Osteocyte (in vitro differentiated cells): ENCODE measurements around the gene C1orf210. TPM values are rescaled to one million over a fixed set of nuclear protein-coding genes. Genes with fewer than 3 reads are reported as not detected.

Experiments
- DNase-seq: peaks from one replicate; pipeline ENCODE4 v3.0.0; 2021; ENCODE audit warnings: mixed read lengths; ENCODE audit not compliant: unreplicated experiment; ENCODE audit errors: extremely low spot score
- H3K27ac Mint-ChIP-seq: one replicate; pipeline ENCODE4 v1.8.0; 2021; ENCODE audit warnings: mild to moderate bottlenecking, mixed read lengths; ENCODE audit not compliant: unreplicated experiment
- H3K27me3 Mint-ChIP-seq: one replicate; pipeline ENCODE4 v1.8.0; 2021; ENCODE audit warnings: mixed read lengths; ENCODE audit not compliant: unreplicated experiment
- H3K36me3 Mint-ChIP-seq: one replicate; pipeline ENCODE4 v1.8.0; 2021; ENCODE audit warnings: mixed read lengths; ENCODE audit not compliant: unreplicated experiment
- H3K4me1 Mint-ChIP-seq: one replicate; pipeline ENCODE4 v1.8.0; 2021; ENCODE audit warnings: mixed read lengths; ENCODE audit not compliant: unreplicated experiment
- H3K4me3 Mint-ChIP-seq: one replicate; pipeline ENCODE4 v1.8.0; 2021; ENCODE audit warnings: mild to moderate bottlenecking, moderate library complexity, mixed read lengths; ENCODE audit not compliant: unreplicated experiment
- H3K9me3 Mint-ChIP-seq: one replicate; pipeline ENCODE4 v1.8.0; 2021; ENCODE audit warnings: mixed read lengths; ENCODE audit not compliant: unreplicated experiment
- total RNA-seq: library from RNA; stranded (reverse); gene quantifications from 2 replicates; pipeline ENCODE4 v1.2.1, GENCODE V29; 2021
- TF ChIP-seq, protein P1 (sequence below): fragments of 200-600 bp; sonication (generic); IDR thresholded peaks from 2 replicates; pipeline ENCODE4 v1.5.0; 2021; ENCODE audit warnings: antibody characterized with exemption, mild to moderate bottlenecking, moderate library complexity

The C1orf210 gene
- total RNA-seq, 1 donor from 2014 or later, result not detected

DNA sequence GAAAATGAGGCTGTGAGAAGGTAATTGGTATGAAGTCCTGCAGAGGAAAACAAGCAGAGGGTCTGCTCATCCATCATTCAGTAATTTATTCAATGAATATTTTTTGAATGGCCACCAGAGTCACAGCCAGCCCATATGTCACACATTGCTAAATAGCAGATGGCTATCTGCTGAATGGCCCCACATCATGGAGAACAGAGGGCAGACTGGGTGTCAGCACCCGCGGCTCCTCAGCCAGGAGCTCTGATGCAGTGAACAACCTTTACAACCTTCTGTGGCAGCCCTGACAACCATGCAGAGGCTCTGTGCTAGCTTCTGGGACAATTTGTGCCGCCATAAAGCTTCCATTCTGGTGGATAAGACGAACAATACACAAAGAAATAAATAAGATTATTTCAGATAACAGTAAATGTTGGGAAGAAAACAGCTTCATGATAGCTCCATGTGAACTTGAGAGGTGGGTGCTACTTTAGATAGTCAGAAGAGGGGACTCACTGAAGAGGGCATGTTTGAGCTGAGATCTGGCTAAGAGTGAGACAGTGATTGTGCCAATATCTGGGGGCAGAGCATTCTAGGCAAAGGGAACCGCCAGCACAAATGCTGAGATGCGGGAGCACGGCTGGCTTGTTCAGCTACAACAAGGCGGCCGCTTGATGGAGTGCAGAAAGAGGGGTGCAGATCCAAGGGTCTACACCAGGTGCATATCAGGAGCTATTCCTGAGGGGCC is 2.8 kb upstream of the C1orf210 start:
- DNase-seq, result no peak
- H3K4me3 Mint-ChIP-seq, result no peak overlapping the region
- H3K36me3 Mint-ChIP-seq, result no peaks in the 10 kb centered on the region
- no peak overlapping the region for H3K27ac Mint-ChIP-seq
- H3K9me3 Mint-ChIP-seq, result no peaks in the 10 kb centered on the region
- peaks cover 15% of the 10 kb centered on the region for H3K27me3 Mint-ChIP-seq
- H3K4me1 Mint-ChIP-seq, result peaks cover 3% of the 10 kb centered on the region
- TF ChIP-seq, protein P1, sequence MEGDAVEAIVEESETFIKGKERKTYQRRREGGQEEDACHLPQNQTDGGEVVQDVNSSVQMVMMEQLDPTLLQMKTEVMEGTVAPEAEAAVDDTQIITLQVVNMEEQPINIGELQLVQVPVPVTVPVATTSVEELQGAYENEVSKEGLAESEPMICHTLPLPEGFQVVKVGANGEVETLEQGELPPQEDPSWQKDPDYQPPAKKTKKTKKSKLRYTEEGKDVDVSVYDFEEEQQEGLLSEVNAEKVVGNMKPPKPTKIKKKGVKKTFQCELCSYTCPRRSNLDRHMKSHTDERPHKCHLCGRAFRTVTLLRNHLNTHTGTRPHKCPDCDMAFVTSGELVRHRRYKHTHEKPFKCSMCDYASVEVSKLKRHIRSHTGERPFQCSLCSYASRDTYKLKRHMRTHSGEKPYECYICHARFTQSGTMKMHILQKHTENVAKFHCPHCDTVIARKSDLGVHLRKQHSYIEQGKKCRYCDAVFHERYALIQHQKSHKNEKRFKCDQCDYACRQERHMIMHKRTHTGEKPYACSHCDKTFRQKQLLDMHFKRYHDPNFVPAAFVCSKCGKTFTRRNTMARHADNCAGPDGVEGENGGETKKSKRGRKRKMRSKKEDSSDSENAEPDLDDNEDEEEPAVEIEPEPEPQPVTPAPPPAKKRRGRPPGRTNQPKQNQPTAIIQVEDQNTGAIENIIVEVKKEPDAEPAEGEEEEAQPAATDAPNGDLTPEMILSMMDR, result no peak

DNA sequence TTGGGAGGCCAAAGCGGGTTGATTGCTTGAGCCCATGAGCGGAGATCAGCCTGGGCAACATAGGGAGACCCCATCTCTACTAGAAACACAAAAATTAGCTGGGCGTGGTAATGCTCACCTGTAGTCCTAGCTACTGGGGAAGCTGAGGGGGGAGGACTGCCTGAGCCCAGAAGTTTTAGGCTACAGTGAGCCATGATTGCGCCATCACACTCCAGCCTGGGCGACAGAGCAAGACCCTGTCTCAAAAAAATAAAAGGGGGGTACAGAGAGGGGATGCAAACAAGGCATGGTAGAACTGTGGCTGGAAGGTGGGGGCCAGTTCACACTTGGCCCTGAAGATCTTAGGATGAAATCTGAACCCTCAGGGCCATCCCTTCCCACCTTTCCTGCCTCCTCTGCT is 1.2 kb upstream of the C1orf210 start:
- H3K4me1 Mint-ChIP-seq, result no peaks in the 10 kb centered on the region
- H3K9me3 Mint-ChIP-seq, result no peaks in the 10 kb centered on the region
- peaks cover 15% of the 10 kb centered on the region for H3K27me3 Mint-ChIP-seq
- no peak for DNase-seq
- TF ChIP-seq, protein P1, result no peak
- no peak overlapping the region for H3K4me3 Mint-ChIP-seq
- no peaks in the 10 kb centered on the region for H3K36me3 Mint-ChIP-seq
- no peak overlapping the region for H3K27ac Mint-ChIP-seq

DNA sequence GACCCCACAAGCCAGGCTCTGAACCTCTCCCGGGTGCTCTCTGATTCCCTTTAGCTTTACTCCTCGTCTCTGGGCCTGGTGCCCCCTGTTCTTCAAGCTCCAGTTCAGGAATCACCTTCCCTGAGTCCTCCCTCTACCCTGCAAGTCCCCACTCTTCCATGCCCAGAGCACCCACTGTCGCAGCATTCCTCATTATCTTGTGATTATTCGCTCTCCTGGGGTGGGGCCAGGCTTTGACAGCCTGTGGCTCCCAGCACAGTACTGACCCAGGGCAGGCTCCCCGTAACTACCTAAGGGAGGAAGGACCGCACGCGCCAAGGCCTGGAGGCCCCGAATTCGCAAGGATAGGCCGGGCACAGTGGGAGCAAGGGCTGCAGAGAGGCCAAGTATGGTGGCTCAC is 734 bp upstream of the C1orf210 start:
- Mint-ChIP-seq H3K36me3 (no peaks in the 10 kb centered on the region), H3K27me3 (peaks cover 15% of the 10 kb centered on the region), H3K27ac (no peak overlapping the region), H3K9me3 (no peaks in the 10 kb centered on the region), H3K4me3 (no peak overlapping the region), H3K4me1 (no peaks in the 10 kb centered on the region)
- DNase-seq, result no peak
- TF ChIP-seq, protein P1, result no peak

DNA sequence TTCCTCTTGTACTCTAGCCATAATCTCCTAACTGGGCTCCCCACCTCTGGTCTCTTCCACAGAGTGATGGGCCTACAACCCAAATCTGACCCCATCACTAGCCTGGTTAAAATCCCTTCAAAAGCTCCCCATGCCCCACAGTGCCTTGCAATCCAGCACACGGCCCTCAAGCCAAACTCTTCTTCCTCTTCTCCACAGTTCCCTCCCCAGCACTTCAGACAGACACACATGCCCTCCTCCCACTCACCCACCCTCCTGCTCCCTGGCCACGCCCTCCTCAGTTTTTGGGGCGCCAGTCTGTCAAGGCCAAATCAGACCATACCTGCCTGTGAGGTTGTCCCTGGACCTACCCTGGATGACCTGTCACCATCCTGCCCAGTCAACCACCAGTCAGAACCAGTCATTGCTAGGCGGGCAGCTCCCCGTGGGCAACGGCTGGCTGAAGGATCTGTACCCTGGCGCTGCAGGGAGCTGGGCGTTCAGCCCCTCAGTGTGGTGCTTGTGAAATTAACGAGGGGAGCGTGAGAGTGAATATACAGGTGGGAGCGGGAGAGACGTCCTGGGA is 753 bp downstream of the C1orf210 start:
- TF ChIP-seq, protein P1, result no peak
- H3K4me3 Mint-ChIP-seq, result no peak overlapping the region
- no peaks in the 10 kb centered on the region for H3K4me1 Mint-ChIP-seq
- H3K27me3 Mint-ChIP-seq, result peaks cover 15% of the 10 kb centered on the region
- no peak for DNase-seq
- H3K36me3 Mint-ChIP-seq, result no peaks in the 10 kb centered on the region
- H3K27ac Mint-ChIP-seq, result no peak overlapping the region
- no peaks in the 10 kb centered on the region for H3K9me3 Mint-ChIP-seq

DNA sequence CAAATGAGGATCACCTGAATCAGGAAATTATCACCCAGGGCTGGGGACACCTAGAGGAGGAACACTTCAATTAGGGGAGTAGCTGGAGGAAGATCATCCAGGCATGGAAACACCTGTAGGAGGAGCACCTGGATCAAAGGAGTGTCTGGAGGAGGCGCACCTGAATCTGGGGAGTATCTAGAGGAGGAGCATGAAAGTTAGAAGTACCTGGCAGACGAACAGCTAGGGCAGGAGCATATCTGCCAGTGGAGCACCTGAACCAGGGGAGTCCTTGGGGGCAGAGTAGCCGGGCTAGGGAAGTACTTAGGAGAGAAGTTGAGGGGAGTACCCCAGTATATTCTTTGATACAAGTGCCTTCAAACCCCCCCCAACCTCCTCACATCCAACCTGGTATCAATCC is 1.3 kb downstream of the C1orf210 start:
- no peak for DNase-seq
- Mint-ChIP-seq H3K4me3 (no peak overlapping the region), H3K27ac (no peak overlapping the region), H3K27me3 (peaks cover 15% of the 10 kb centered on the region), H3K36me3 (no peaks in the 10 kb centered on the region), H3K4me1 (no peaks in the 10 kb centered on the region), H3K9me3 (no peaks in the 10 kb centered on the region)
- TF ChIP-seq, protein P1, result no peak
